Measurements from ENCODE around the gene DENND4B. TPM values are rescaled to one million over a fixed set of nuclear protein-coding genes. Genes with fewer than 3 reads are reported as not detected.
A peak's percentile ranks its signal among the peaks of the same experiment; 100 is the strongest.
"Not testable (repeated sequence)": the region's sequence is repeated elsewhere in the genome, so short reads cannot be mapped to it uniquely, and the experiment has no call there.

DENND4B gene
- total and polyA plus RNA-seq, 4 experiments from 2014 or later = 6.9 to 216 (median 123) TPM

- Histone ChIP-seq H3K36me3 (ENCODE audit: insufficient read depth, low read length) (no peaks in the 10 kb centered on the region), H3K4me1 (ENCODE audit: insufficient read depth, low read length) (peaks cover 5% of the 10 kb centered on the region), H3K9me3 (ENCODE audit: control insufficient read depth in 1 of 2, low read length in 2 of 2) (no peaks in the 10 kb centered on the region), H3K4me3 (ENCODE audit: low read length in 2 of 2) (no peak overlapping the region), H3K27ac (ENCODE audit: low read depth, low read length) (no peak overlapping the region), H3K27me3 (ENCODE audit: insufficient read depth, low read length) (no peaks in the 10 kb centered on the region)
- DNase-seq = no peak
- Mint-ChIP-seq H3K4me1 (peaks cover 10 to 33% (median 22%) of the 10 kb centered on the region in 4 donors), H3K4me3 (no peak overlapping the region), H3K27ac (peak overlapping the region in 3 of 7 donors; percentile 10 to 29 (median 19)), H3K27me3 (no peaks in the 10 kb centered on the region), H3K36me3 (peaks cover 14 to 39% of the 10 kb centered on the region in 2 donors), H3K9me3 (no peaks in the 10 kb centered on the region)
- POLR2A ChIA-PET (ENCODE audit: partially characterized antibody) = no interaction called here
- intact Hi-C loops (cut with micrococcal nuclease) = no loop called here
- CTCF ChIA-PET (ENCODE audit: partially characterized antibody) = interaction anchor here (1.2 kb wide), 1 partner anchor 15 kb away, joined by 3 read pairs; no protein-coding TSS in a partner anchor
These were observed 47.0 kb downstream of the DENND4B start for GRCh38 chr1:153899509-153899908.

- H3K9me3 ChIP-seq (ENCODE audit: control insufficient read depth in 1 of 2, low read length in 2 of 2); DNase-seq; H3K9me3 Mint-ChIP-seq; intact Hi-C loops (cut with micrococcal nuclease); POLR2A ChIA-PET (ENCODE audit: partially characterized antibody); H3K36me3 ChIP-seq (ENCODE audit: insufficient read depth, low read length); CTCF ChIA-PET (ENCODE audit: partially characterized antibody); H3K27ac ChIP-seq (ENCODE audit: low read depth, low read length); H3K4me1 ChIP-seq (ENCODE audit: insufficient read depth, low read length); H3K27me3 ChIP-seq (ENCODE audit: insufficient read depth, low read length); H3K4me3 Mint-ChIP-seq; H3K27me3 Mint-ChIP-seq; H3K4me3 ChIP-seq (ENCODE audit: low read length in 2 of 2): not testable (repeated sequence)
- Mint-ChIP-seq H3K36me3 (peaks cover 14 to 41% of the 10 kb centered on the region in 2 donors), H3K27ac (peak overlapping the region in 5 of 7 donors; percentile 5 to 70 (median 46)), H3K4me1 (peaks cover 12 to 28% (median 15%) of the 10 kb centered on the region in 4 donors)
These were observed 50.7 kb downstream of the DENND4B start for GRCh38 chr1:153895866-153896265.

GRCh38 chr1:153891042-153891441 is 55.5 kb downstream of the DENND4B start:
- POLR2A ChIA-PET (ENCODE audit: partially characterized antibody); H3K27ac ChIP-seq (ENCODE audit: low read depth, low read length); CTCF ChIA-PET (ENCODE audit: partially characterized antibody); H3K27me3 ChIP-seq (ENCODE audit: insufficient read depth, low read length); H3K4me3 ChIP-seq (ENCODE audit: low read length in 2 of 2); DNase-seq; H3K27me3 Mint-ChIP-seq; H3K9me3 ChIP-seq (ENCODE audit: control insufficient read depth in 1 of 2, low read length in 2 of 2); H3K36me3 ChIP-seq (ENCODE audit: insufficient read depth, low read length); H3K9me3 Mint-ChIP-seq; intact Hi-C loops (cut with micrococcal nuclease); H3K27ac Mint-ChIP-seq: not testable (repeated sequence)
- H3K4me1 ChIP-seq (ENCODE audit: insufficient read depth, low read length) = peaks cover 33% of the 10 kb centered on the region
- peaks cover 14 to 40% of the 10 kb centered on the region in 2 donors for H3K36me3 Mint-ChIP-seq
- H3K4me1 Mint-ChIP-seq = peaks cover 23 to 44% (median 30%) of the 10 kb centered on the region in 4 donors
- H3K4me3 Mint-ChIP-seq = peak overlapping the region in 1 of 8 donors; percentile 62

- Mint-ChIP-seq H3K36me3 (peaks cover 13 to 40% of the 10 kb centered on the region in 2 donors), H3K27me3 (no peaks in the 10 kb centered on the region), H3K4me1 (peaks cover 25 to 53% (median 32%) of the 10 kb centered on the region in 4 donors), H3K4me3 (peak overlapping the region in 6 of 8 donors; percentile 15 to 71 (median 60)), H3K9me3 (no peaks in the 10 kb centered on the region), H3K27ac (peak overlapping the region; percentile 24 to 94 (median 76))
- no peaks in the 10 kb centered on the region for H3K27me3 ChIP-seq (ENCODE audit: insufficient read depth, low read length)
- ChIA-PET POLR2A (ENCODE audit: partially characterized antibody) (no interaction called here), CTCF (ENCODE audit: partially characterized antibody) (interaction anchor here (0.7 kb wide), 1 partner anchor 1461 kb away, joined by 5 read pairs; no protein-coding TSS in a partner anchor)
- peaks cover 5% of the 10 kb centered on the region for H3K36me3 ChIP-seq (ENCODE audit: insufficient read depth, low read length)
- H3K27ac ChIP-seq (ENCODE audit: low read depth, low read length) = peak overlapping the region; percentile 14
- no peak overlapping the region for H3K4me3 ChIP-seq (ENCODE audit: low read length in 2 of 2)
- peak in 1 of 5 donors; percentile 3 for DNase-seq
- peaks cover 29% of the 10 kb centered on the region for H3K4me1 ChIP-seq (ENCODE audit: insufficient read depth, low read length)
- H3K9me3 ChIP-seq (ENCODE audit: control insufficient read depth in 1 of 2, low read length in 2 of 2) = no peaks in the 10 kb centered on the region
- intact Hi-C loops (cut with micrococcal nuclease) = no loop called here
These were observed 58.0 kb downstream of the DENND4B start for GRCh38 chr1:153888533-153888932.

GRCh38 chr1:153886127-153886526 is 60.4 kb downstream of the DENND4B start:
- DNase-seq = no peak
- no peaks in the 10 kb centered on the region for H3K9me3 ChIP-seq (ENCODE audit: control insufficient read depth in 1 of 2, low read length in 2 of 2)
- peak overlapping the region in 1 of 7 donors; percentile 30 for H3K27ac Mint-ChIP-seq
- H3K36me3 Mint-ChIP-seq = peaks cover 13 to 31% of the 10 kb centered on the region in 2 donors
- no peaks in the 10 kb centered on the region for H3K36me3 ChIP-seq (ENCODE audit: insufficient read depth, low read length)
- no peak overlapping the region for H3K4me3 Mint-ChIP-seq
- no peak overlapping the region for H3K27ac ChIP-seq (ENCODE audit: low read depth, low read length)
- ChIA-PET POLR2A (ENCODE audit: partially characterized antibody) (no interaction called here), CTCF (ENCODE audit: partially characterized antibody) (interaction anchor here (0.7 to 0.8 kb wide), 2 partner anchors 34 to 48 kb away, joined by 3 to 4 read pairs; no protein-coding TSS in a partner anchor)
- intact Hi-C loops (cut with micrococcal nuclease) = no loop called here
- H3K4me1 ChIP-seq (ENCODE audit: insufficient read depth, low read length) = peaks cover 51% of the 10 kb centered on the region
- no peaks in the 10 kb centered on the region for H3K27me3 Mint-ChIP-seq
- H3K27me3 ChIP-seq (ENCODE audit: insufficient read depth, low read length) = no peaks in the 10 kb centered on the region
- H3K4me1 Mint-ChIP-seq = peaks cover 25 to 52% (median 32%) of the 10 kb centered on the region in 4 donors
- no peak overlapping the region for H3K4me3 ChIP-seq (ENCODE audit: low read length in 2 of 2)
- no peaks in the 10 kb centered on the region for H3K9me3 Mint-ChIP-seq

GRCh38 chr1:153883223-153883622 is 63.3 kb downstream of the DENND4B start:
- no peak for DNase-seq
- Histone ChIP-seq H3K4me1 (ENCODE audit: insufficient read depth, low read length) (peaks cover 50% of the 10 kb centered on the region), H3K36me3 (ENCODE audit: insufficient read depth, low read length) (no peaks in the 10 kb centered on the region), H3K4me3 (ENCODE audit: low read length in 2 of 2) (no peak overlapping the region), H3K9me3 (ENCODE audit: control insufficient read depth in 1 of 2, low read length in 2 of 2) (no peaks in the 10 kb centered on the region), H3K27ac (ENCODE audit: low read depth, low read length) (no peak overlapping the region), H3K27me3 (ENCODE audit: insufficient read depth, low read length) (no peaks in the 10 kb centered on the region)
- no peaks in the 10 kb centered on the region for H3K9me3 Mint-ChIP-seq
- POLR2A ChIA-PET (ENCODE audit: partially characterized antibody) = interaction anchor here (0.6 kb wide), 1 partner anchor 62 kb away, joined by 4 read pairs; no protein-coding TSS in a partner anchor
- CTCF ChIA-PET (ENCODE audit: partially characterized antibody) = interaction anchor here (1.0 to 1.3 kb wide), 4 partner anchors 9 to 104 kb away, joined by 3 to 4 read pairs (median 3); partner anchors contain the start of gene RAB13
- H3K4me1 Mint-ChIP-seq = peaks cover 19 to 39% (median 27%) of the 10 kb centered on the region in 4 donors
- peaks cover 4 to 21% of the 10 kb centered on the region in 2 donors for H3K36me3 Mint-ChIP-seq
- intact Hi-C loops (cut with micrococcal nuclease) = no loop called here
- peak overlapping the region in 1 of 7 donors; percentile 22 for H3K27ac Mint-ChIP-seq
- peak overlapping the region in 1 of 8 donors; percentile 5 for H3K4me3 Mint-ChIP-seq
- H3K27me3 Mint-ChIP-seq = no peaks in the 10 kb centered on the region

GRCh38 chr1:153882296-153882912 is 64.1 kb downstream of the DENND4B start:
- peaks cover 46% of the 10 kb centered on the region for H3K4me1 ChIP-seq (ENCODE audit: insufficient read depth, low read length)
- no peaks in the 10 kb centered on the region for H3K27me3 ChIP-seq (ENCODE audit: insufficient read depth, low read length)
- Mint-ChIP-seq H3K36me3 (peaks cover 4 to 18% of the 10 kb centered on the region in 2 donors), H3K4me1 (peaks cover 18 to 33% (median 24%) of the 10 kb centered on the region in 4 donors), H3K27ac (peak overlapping the region in 1 of 7 donors; percentile 30), H3K27me3 (no peaks in the 10 kb centered on the region), H3K9me3 (no peaks in the 10 kb centered on the region), H3K4me3 (no peak overlapping the region)
- no peaks in the 10 kb centered on the region for H3K9me3 ChIP-seq (ENCODE audit: control insufficient read depth in 1 of 2, low read length in 2 of 2)
- ChIA-PET POLR2A (ENCODE audit: partially characterized antibody) (no interaction called here), CTCF (ENCODE audit: partially characterized antibody) (interaction anchor here (1.1 to 1.3 kb wide), 2 partner anchors 36 to 84 kb away, joined by 3 read pairs; no protein-coding TSS in a partner anchor)
- DNase-seq = no peak
- no peaks in the 10 kb centered on the region for H3K36me3 ChIP-seq (ENCODE audit: insufficient read depth, low read length)
- intact Hi-C loops (cut with micrococcal nuclease) = no loop called here
- no peak overlapping the region for H3K27ac ChIP-seq (ENCODE audit: low read depth, low read length)
- no peak overlapping the region for H3K4me3 ChIP-seq (ENCODE audit: low read length in 2 of 2)

All from CD4-positive, alpha-beta memory T cell (primary cell).